NCI-H2171 treated with DMSO at 0.1 percent for 48 hours (cell line): ENCODE measurements around the gene MRLN.
A peak's percentile ranks its signal among the peaks of the same experiment; 100 is the strongest.
"Not testable (repeated sequence)": the region's sequence is repeated elsewhere in the genome, so short reads cannot be mapped to it uniquely, and the experiment has no call there.

Experiments
- DNase-seq: peaks from one replicate; lab custom pipeline; 2025; lab: John Stamatoyannopoulos, UW

The MRLN gene

DNA sequence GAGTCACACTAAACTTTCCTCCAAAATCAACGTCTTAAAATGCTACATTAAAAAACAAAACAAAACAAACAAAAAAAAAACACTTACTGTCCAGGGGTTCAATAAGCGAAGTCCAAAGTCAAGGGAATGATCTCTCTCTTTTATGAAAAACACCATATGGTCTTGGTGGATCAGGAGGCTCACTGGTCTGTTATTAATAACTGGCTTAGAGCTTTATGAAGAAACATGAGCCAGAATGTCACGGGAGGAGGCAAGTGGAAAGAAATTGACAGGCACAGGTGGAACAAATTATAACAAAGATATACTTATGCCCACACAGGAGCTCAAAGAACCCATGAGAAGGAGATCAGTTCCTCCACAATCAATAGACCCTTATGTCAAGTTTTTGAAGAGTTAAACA lies at the start of gene MRLN:
Gene MRLN, minus strand, starts transcription at position 189 of the 400 bp plus-strand sequence.
- peak; percentile 90 for DNase-seq

DNA sequence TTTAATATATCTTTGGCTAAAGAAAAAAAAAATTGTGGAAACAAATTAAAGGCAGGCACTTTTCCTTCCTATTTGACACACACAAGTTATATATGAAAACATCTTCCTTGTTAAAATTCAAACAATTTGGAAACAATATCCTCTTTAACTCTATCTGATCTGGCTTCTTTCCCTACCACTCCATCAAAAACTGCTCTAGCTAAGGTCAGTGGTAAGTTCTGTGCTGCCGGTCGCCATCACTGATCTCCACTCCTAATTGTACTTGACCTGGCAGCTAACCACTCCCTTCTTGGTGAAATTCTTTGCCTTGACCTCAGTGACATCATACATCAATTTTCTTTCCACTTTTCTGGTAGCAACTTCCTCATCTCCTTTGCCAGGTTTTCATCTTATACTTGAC lies 47.9 kb upstream of the MRLN start:
- no peak for DNase-seq

DNA sequence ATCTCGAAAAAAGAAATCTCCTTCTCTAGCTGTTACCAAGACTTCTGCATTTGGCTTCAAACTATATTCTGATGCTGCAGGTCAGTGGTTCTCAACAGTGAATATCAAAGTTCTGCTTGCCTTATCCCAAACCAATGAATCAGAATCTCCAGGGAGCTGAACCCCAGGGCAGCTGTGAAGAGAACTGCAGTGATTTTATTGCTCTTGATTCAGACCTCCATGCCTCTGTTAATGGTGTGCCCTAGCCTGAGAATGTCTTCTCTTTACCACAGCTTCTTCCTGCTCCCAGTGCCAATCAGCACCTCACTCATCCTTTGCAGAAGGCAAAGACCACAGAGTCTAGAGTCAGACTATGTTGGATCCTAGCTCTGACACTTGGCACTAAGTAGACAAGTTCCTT lies 46.2 kb upstream of the MRLN start:
- no peak for DNase-seq

DNA sequence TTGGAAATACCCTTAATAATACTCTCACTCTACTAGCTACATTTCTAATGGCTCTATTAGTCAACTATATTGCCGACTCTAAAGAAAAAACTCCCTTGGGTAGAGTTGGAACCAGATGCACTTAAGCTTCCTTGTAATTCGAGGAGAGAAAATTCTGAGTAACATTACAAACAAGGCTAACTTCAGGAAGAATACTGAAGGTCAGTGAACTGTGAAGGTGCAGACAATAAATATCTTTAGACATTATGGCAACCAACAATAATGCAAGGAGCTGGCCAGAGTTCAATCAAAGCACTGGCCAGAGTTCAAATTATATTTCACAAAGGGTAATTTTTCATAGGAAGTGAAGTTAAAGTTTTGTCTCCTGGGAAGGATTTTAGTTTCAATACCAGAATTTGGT lies 40.7 kb upstream of the MRLN start:
- peak; percentile 8 for DNase-seq

DNA sequence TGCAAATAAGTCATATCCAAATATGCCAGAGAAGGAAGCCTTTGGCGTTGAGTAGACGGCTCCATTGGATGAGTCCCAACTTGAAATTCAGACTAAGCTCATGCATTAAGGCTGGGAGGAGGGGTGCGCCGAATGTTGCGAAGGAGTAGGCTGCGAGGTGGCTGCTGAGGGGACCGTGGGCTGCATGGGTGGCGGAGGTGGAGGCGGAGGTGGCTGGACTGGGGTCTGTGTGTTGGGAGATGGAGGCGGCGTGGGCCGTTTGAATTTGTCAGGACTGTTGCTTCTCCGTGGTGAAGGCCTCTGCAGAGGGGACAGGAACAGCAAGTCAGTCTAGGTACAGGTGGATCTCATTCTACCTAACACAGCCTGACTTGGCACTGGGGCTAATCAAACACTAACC lies 39.6 kb upstream of the MRLN start:
- no peak for DNase-seq

DNA sequence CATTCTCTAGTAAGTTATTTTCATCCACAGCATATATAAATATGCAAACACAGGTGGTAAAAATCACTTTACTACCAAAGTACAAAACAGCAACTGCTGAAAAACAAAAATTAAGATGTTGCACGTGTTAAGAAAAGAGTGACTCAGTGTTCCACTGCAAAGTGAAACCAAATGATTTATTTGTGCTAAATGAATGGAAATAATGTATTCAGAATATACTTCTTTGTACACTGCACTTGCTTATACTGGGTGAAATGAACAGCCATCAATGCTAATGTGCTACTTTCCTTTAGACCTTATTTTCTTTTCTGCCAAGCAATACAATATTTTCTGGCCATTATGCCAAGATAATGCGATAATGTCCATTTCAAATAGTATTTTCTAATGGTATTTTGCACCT lies 38.3 kb upstream of the MRLN start:
- DNase-seq = no peak

DNA sequence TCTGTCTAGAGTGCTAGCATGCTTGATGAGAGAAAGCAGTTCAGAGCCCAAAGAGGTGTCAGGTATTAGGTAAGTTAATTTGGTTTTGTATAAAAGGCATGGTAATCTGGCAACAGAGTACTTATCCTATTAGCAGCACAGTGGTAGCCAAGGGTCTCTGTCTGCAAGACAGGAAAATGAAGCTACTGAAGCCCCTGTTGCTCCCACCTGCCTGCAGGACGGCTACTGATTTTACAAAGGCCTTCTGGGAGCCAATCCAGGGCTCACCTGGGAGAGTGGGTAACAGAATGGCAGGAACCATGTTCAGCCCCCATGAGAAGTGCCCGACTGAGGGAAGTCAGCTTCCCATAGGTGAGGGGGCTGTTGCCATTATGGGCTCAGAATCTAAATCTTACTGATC lies 36.8 kb upstream of the MRLN start:
- not testable (repeated sequence) for DNase-seq

DNA sequence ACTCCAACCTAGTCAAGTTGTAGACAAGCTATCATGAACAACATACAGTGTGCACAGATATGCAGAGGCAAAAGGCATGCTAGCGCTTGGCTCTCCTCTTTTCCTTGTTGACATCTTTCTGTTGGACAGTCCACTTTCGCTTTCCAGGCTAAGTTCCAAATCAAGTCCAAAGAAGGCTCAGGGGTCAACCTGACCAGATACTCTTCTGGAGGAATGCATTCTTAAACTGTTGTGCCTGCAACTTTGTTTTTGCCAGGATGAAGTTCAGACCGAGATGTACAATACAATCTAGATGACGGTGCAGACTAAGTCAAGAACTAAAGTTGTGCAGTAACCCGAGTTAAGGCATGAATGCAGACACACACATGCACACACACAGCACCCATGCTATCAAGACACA lies 35.7 kb upstream of the MRLN start:
- DNase-seq = not testable (repeated sequence)

DNA sequence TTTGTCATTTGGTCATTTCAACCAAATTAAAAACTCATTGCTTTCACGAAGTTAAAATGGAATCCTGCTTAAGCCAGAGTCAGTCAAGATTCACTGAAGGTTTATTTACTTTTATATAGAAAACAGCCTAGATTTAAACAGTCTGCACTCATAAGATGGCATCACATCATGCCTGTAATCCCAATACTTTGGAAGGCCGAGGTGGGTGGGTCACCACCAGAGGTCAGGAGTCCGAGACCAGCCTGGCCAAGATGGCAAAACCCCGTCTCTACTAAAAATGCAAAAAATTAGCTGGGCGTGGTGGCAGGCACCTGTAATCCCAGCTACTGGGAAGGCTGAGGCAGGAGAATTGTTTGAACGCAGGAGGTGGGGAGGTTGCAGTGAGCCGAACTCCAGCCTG lies 33.8 kb upstream of the MRLN start:
- DNase-seq = not testable (repeated sequence)

DNA sequence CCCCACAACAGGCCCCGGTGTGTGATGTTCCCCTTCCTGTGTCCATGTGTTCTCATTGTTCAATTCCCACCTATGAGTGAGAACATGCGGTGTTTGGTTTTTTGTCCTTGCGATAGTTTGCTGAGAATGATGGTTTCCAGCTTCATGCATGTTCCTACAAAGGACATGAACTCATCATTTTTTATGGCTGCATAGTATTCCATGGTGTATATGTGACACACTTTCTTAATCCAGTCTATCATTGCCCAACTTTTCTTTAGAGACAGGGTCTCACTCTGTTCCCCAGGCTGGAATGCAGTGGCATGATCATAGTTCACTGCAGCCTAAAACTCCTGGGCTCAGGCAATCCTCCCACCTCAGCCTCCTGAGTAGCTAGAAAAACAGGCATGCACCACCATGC lies 32.2 kb upstream of the MRLN start:
- not testable (repeated sequence) for DNase-seq

DNA sequence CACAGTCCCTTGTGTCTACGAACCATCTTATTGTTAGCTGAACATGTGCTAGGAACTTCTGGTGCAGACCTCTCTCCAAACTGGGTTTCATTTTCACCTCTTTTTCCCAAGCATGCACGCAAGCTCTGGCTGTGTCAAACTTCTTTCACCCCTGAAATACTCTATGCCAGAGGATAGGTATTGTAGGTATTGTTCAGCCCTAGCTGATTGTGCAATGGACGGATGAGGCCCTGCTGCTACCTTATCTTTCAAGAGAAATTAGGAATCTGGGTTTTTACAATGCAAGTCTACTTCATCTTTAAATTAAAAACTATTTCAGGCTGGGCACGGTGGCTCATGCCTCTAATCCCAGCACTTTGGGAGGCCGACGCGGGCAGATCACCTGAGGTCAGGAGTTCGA lies 28.3 kb upstream of the MRLN start:
- DNase-seq = no peak

DNA sequence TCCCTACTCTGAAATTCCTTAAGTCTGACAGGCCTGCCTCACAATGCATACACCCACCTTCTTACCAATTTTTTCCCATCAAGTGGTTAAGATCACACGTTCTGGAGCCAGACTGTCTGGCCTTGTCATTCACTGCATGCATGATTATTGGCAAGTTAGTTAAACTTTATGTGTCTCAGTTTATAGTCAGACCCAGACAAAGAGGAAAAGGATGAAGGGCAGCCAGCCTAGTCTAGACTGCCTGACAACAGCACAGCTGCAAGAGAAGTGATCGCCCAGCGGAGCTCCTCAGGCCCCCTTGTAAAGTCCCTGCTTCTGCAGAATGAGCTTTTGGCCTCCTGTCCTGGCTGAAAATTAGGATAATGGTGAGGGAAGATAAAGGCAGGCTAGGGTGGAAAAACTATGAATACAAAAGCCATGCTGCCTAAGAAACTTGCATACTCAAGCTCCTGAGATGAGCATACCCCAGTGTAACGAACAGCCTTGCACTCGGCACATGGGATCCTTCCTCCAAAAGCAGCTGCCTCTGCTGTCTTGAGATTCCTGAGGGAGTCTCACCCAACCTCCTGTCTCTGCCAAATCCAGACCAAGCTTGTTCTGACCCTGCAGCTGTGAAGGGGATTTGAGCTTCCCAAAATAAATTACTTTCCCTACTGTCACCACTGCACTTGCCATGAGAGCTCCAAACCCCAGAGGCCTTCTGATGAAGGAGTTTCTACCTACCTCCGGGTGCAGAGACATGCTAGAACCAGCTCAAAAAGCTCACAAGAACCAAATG lies 26.7 kb upstream of the MRLN start:
- DNase-seq = no peak

DNA sequence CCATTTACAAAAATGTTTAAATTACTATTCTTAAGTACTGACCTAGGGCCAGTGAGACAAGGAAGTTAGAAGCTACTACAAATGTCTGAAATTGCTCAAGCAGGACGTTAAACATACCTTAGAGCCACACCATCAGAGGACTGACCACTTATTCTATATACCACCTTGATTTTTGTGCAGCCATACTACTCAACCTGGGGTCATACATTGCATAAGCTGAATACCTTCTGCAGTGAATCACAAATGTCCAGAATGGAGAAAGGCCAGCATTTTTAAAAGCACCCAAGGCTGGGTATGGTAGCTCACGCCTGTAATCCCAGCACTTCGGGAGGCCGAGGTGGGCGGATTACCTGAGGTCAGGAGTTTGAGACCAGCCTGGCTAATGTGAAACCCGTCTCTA lies 21.2 kb upstream of the MRLN start:
- DNase-seq = no peak

DNA sequence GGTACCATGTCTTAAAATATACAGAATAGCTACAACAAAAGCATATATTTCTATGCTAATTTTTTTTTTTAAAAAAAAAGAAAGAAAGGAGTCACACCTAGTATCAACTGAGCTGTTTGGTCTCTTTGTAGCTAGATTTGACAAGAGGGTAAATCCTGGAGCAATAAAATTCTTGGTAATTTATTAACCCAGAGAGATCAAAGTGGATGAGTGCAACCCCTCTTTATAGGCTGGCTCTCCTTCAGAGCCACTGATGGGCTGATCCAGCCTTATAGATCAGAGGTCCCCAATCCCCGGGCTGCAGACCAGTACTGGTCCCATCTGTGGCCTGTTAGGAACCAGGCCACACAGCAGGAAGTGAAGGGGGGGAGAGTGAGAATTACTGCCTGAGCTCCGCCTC lies 19.8 kb upstream of the MRLN start:
- DNase-seq = no peak

DNA sequence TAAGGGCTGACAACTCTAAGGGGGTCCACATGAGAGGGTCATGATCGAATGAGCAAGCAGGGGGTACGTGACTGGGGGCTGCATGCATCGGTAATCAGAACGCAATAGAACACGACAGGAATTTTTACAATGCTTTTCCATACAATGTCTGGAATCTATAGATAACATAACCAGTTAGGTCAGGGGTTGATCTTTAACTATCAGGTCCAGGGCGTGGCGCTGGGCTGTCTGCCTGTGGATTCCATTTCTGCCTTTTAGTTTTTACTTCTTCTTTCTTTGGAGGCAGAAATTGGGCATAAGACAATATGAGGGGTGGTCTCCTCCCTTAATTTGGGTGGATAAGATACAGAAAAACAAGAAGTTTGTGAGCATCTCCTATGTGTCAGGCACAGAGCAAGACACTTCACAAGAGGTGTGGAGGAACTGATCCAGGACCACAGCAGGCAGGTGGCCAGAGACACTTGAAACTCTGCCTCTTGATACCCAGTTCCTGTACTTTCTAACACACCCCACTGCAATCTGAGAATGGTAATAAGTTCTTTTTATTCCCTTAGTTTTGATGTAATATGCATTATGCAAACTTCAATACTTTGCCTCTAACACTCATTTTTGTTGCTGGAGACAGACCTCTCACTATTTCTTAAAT lies 18.0 kb upstream of the MRLN start:
- DNase-seq = no peak

DNA sequence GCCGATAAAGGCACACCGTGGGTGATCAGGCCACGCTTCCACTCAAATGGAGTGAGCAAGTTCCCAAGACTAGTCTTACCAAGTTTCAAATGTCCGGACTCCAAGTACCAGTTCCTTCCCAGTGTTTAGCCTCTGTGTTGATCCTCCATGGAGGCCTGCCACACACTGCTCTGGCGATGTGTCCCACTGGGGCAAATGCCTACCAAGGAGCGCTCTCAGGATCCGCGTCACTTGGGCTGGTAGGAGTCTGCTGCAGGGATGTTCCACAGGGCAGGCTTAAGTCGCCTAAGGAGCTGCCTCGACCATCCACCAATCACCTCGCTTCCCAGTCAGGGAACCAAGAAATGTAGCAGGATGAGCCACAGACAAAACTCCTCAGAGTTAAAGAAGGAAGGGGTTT lies 17.4 kb upstream of the MRLN start:
- no peak for DNase-seq

DNA sequence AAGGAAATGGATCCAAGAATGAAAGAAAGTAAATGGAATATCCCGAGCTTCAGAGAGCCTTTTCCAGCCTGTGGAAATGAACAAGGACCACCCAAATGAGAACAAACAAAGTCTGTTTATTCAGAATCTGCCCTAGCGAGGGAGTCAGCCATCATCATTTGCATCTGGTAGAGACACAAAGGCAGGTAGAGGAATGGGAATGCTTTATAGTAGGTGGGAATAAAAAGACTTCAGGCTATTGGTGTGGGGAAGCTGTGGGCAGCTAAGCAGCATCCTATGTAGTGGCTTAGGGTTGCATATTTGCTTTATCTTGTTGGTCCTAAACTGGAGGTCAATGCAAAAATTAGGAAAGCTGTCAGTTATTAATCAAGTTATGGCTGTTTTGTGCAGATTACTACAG lies 9.2 kb upstream of the MRLN start:
- no peak for DNase-seq

DNA sequence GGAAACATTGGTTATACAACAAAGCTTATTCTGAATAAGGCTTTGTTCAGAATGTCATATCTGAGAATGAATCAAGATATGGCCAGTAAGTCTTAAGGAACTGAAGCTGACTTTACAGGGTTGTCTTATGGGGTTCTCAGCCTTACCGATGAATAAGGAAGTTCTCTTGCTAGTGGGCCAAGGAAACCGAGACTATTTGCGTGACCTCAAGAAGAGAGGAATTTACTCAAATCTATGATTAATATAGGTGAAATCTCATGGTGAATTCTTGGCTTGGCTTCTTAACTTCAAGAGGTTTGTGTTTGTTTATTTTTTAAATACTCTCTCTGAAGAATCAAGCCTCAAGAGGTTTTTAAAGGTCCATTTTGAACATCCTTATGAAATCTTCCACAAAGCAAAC lies 4.7 kb upstream of the MRLN start:
- DNase-seq = no peak

DNA sequence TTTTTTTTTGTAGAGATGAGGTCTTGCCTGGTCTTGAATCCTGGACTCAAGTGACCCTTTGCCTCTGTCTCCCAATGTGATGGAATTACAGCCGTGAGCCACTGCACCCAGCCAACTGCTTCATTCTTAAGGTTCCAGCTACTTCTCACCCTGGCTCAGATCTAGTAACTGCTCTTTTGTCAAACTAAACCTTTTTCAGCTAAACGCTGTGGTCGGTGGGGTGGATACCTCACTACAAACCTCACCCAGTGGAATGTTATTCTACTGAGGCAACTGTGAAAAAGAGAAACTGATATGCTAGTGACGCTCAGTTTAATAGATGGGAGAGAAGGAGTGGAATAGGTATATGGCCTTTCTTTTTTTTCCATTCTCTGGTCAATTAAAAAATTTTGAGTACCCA lies 1.7 kb upstream of the MRLN start:
- DNase-seq = no peak

DNA sequence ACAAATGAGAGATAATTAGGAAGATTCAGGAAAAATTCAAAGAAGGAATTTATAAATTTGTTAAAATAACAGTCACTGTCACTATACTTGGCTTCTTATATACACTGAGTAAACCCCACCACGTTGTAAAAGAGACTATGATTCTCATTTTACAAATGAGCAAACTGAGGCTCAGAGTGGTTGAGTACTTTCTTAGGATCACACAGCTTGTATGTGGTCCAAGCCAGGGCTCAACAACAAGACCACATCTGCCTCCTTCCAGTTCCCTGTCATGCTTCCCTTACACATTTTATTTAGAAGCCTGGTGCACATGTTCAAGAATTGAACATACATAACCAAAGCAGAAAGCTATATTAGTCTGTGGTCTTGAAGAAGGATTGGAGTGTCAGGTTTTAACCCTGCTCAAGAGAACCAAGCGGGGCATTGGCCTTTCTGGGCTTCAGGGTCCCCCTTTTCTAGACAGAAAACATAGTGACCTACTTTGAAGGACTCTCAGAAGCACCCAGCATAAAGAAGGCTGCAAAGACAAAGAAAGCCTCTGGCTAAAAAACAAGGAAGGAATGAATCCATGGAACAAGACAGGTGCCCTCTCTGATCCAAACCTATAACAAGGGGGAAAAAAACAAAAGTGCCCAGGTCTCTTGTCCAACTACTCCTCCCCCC lies 846 bp downstream of the MRLN start:
- DNase-seq = peak; percentile 37

DNA sequence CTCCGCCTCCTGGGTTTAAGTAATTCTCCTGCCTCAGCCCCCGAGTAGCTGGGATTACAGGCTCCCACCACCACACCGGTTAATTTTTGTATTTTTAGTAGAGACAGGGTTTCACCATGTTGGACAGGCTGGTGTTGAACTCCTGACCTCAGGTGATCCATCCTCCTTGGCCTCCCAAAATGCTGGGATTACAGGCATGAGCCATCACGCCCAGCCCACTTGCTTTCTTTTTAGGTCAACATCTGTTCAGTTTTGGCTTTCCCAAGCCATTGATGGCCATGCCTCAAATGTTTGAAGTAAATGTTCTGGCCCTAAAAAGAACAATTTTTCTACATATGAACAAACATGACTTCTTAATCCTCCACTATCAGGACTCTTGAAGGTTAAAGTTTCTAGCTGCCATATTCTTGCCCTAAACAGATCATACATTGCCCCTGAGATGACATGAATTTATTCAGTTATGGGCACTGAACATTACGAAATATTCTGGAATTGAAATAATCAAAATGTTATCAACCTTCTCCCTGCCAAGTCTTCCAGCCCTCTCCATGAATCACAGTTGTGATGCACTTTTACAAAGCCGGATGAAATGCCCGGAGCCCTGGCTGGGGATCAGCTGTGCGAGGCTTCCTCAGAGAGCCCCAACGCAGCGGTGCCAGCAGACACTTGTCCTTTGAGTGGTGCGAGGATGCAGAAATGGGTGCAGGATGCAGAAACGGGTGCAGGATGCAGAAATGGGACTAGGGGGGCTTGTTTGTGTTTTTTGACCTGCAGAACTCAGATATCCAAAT lies 2.9 kb downstream of the MRLN start:
- DNase-seq = no peak

DNA sequence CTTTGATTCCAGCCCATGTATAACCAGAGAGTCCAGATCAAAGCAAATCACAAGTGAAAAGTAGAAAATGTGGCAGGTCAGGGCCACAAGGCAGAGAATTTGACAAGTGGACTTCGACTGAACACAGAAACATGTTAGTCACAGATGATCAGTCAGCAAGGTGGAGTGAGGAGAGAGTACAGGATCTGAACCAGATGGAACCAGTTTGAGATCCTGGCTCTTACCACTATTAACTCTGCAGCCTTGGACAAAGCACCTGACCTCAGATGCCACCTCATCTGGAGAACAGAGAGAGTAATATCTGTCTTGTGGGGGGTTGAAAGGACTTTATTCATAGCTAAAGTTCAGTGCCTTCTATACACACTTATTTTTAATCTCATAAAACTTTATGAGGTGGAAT lies 4.4 kb downstream of the MRLN start:
- no peak for DNase-seq
